H1 (cell line): ENCODE results near the gene TDRD1. TPM values are rescaled to one million over a fixed set of nuclear protein-coding genes. Genes with fewer than 3 reads are reported as not detected.

ENCODE experiments used
- BRCA1 ChIP-seq: IDR thresholded peaks from 2 replicates; pipeline ENCODE4 v1.6.1; 2012; ENCODE audit warnings: low read depth, low read length, improper control_type of control experiment
- RBBP5 ChIP-seq: IDR thresholded peaks from 2 replicates; pipeline ENCODE4 v1.7.1; 2012; ENCODE audit warnings: low read depth, mild to moderate bottlenecking, inconsistent platforms, low read length, moderate library complexity, borderline replicate concordance
- SP1 ChIP-seq: IDR thresholded peaks from 2 replicates; pipeline ENCODE4 v1.6.1; 2011; ENCODE audit warnings: low read depth, low read length
- polyA plus RNA-seq, 7 experiments: library from polyadenylated mRNA; depleted of rRNA in 3 of 7; stranded (reverse) in 5 of 7; unstranded in 2 of 7; fragments of >200 nt in 5 of 7; fragments of 200-250 nt in 2 of 7; gene quantifications; 1 replicate in 5 of 7; 2 replicates in 1 of 7; 4 replicates in 1 of 7; pipeline versions ENCODE4 v1.2.1 to v1.2.3, GENCODE V29; 2011 to 2013; ENCODE audit warnings: missing spikeins in 2 of 7, mixed read lengths in 2 of 7
- total RNA-seq: library from RNA; stranded (reverse); fragmentation: NEBNext Ultra II Directional; extraction: Animal tissue kit (Norgen Biotek cat#: 25700); gene quantifications from 2 replicates; pipeline ENCODE4 v1.2.1, GENCODE V29; 2021
- TF ChIP-seq, protein P1 (sequence below): fragments of 300-600 bp; sonication (generic); IDR thresholded peaks from 2 replicates; pipeline ENCODE4 v1.7.1; 2012; ENCODE audit warnings: low read length, moderate library complexity, mild to moderate bottlenecking, inconsistent platforms; ENCODE audit not compliant: insufficient replicate concordance

The TDRD1 gene
- total and polyA plus RNA-seq, 2 of the 8 experiments (the other 6 are each of a cell fraction or from before 2014, with no cell fraction given): 0.02 to 0.71 TPM

DNA sequence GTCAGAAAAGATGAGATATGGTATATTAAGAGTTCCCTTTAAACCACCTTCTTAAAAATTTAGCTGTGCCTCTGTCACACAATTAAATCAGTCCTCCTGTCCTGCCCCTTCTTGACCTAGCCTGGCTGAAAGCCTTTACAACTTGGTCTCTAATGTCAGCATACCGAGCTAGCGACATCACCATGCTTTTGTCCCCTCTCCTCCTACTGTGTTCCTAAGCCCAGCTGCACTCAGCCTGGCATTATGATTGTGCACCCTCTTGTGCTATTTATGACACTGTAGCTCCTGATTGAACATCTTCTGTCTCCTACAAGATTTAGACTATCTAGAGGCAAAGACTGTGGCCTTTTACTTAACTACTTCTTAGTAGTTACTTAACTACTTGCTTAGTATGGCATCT is 29.2 kb downstream of the TDRD1 start (continued):
- TF ChIP-seq SP1 (no peak), RBBP5 (no peak), BRCA1 (no peak)
- TF ChIP-seq, protein P1, sequence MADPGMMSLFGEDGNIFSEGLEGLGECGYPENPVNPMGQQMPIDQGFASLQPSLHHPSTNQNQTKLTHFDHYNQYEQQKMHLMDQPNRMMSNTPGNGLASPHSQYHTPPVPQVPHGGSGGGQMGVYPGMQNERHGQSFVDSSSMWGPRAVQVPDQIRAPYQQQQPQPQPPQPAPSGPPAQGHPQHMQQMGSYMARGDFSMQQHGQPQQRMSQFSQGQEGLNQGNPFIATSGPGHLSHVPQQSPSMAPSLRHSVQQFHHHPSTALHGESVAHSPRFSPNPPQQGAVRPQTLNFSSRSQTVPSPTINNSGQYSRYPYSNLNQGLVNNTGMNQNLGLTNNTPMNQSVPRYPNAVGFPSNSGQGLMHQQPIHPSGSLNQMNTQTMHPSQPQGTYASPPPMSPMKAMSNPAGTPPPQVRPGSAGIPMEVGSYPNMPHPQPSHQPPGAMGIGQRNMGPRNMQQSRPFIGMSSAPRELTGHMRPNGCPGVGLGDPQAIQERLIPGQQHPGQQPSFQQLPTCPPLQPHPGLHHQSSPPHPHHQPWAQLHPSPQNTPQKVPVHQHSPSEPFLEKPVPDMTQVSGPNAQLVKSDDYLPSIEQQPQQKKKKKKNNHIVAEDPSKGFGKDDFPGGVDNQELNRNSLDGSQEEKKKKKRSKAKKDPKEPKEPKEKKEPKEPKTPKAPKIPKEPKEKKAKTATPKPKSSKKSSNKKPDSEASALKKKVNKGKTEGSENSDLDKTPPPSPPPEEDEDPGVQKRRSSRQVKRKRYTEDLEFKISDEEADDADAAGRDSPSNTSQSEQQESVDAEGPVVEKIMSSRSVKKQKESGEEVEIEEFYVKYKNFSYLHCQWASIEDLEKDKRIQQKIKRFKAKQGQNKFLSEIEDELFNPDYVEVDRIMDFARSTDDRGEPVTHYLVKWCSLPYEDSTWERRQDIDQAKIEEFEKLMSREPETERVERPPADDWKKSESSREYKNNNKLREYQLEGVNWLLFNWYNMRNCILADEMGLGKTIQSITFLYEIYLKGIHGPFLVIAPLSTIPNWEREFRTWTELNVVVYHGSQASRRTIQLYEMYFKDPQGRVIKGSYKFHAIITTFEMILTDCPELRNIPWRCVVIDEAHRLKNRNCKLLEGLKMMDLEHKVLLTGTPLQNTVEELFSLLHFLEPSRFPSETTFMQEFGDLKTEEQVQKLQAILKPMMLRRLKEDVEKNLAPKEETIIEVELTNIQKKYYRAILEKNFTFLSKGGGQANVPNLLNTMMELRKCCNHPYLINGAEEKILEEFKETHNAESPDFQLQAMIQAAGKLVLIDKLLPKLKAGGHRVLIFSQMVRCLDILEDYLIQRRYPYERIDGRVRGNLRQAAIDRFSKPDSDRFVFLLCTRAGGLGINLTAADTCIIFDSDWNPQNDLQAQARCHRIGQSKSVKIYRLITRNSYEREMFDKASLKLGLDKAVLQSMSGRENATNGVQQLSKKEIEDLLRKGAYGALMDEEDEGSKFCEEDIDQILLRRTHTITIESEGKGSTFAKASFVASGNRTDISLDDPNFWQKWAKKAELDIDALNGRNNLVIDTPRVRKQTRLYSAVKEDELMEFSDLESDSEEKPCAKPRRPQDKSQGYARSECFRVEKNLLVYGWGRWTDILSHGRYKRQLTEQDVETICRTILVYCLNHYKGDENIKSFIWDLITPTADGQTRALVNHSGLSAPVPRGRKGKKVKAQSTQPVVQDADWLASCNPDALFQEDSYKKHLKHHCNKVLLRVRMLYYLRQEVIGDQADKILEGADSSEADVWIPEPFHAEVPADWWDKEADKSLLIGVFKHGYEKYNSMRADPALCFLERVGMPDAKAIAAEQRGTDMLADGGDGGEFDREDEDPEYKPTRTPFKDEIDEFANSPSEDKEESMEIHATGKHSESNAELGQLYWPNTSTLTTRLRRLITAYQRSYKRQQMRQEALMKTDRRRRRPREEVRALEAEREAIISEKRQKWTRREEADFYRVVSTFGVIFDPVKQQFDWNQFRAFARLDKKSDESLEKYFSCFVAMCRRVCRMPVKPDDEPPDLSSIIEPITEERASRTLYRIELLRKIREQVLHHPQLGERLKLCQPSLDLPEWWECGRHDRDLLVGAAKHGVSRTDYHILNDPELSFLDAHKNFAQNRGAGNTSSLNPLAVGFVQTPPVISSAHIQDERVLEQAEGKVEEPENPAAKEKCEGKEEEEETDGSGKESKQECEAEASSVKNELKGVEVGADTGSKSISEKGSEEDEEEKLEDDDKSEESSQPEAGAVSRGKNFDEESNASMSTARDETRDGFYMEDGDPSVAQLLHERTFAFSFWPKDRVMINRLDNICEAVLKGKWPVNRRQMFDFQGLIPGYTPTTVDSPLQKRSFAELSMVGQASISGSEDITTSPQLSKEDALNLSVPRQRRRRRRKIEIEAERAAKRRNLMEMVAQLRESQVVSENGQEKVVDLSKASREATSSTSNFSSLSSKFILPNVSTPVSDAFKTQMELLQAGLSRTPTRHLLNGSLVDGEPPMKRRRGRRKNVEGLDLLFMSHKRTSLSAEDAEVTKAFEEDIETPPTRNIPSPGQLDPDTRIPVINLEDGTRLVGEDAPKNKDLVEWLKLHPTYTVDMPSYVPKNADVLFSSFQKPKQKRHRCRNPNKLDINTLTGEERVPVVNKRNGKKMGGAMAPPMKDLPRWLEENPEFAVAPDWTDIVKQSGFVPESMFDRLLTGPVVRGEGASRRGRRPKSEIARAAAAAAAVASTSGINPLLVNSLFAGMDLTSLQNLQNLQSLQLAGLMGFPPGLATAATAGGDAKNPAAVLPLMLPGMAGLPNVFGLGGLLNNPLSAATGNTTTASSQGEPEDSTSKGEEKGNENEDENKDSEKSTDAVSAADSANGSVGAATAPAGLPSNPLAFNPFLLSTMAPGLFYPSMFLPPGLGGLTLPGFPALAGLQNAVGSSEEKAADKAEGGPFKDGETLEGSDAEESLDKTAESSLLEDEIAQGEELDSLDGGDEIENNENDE: no peak
